Gastroesophageal sphincter (tissue), 3 donors: ENCODE results near the gene ZSWIM6.

Experiments used
- CTCF ChIP-seq, 4 experiments: fragments of 200-600 bp in 2 of 4; fragments of 450-650 bp in 2 of 4; sonication (generic) in 1 of 4; IDR thresholded peaks; one replicate each; pipeline ENCODE4 v1.5.1; 2017 to 2019; ENCODE audit warnings: antibody characterized with exemption in 4 of 4, mild to moderate bottlenecking in 2 of 4, moderate library complexity in 2 of 4
- POLR2A ChIP-seq, 2 donors: fragments of 450-650 bp; IDR thresholded peaks; one replicate each; pipeline ENCODE4 v1.6.1; 2017; ENCODE audit warnings: antibody characterized with exemption in 2 of 2, mild to moderate bottlenecking in 2 of 2, moderate library complexity in 1 of 2
- POLR2AphosphoS5 ChIP-seq: sonication (generic); formaldehyde crosslinking; IDR thresholded peaks from one replicate; pipeline ENCODE4 v1.6.1; 2017; ENCODE audit warnings: antibody characterized with exemption

GRCh38 chr5:61339764-61340163, 7.7 kb downstream of the ZSWIM6 start:
- TF ChIP-seq POLR2AphosphoS5 (no peak), CTCF (IDR thresholded peaks at IDR 0.05) (no peak), POLR2A (IDR thresholded peaks at IDR 0.05) (no peak)
